NT2/D1 (cell line): ENCODE measurements around the gene CDH13.

ENCODE experiments used
- DNase-seq: peaks from one replicate; pipeline ENCODE4 v3.0.0-alpha.2; 2011; ENCODE audit warnings: low read depth, low spot score
- H3K27me3 ChIP-seq: 2 replicates; pipeline ENCODE4 v1.6.0; 2011; ENCODE audit warnings: mild to moderate bottlenecking; ENCODE audit not compliant: insufficient read length, insufficient read depth
- H3K36me3 ChIP-seq: 2 replicates; pipeline ENCODE4 v1.6.1; 2011; ENCODE audit warnings: mild to moderate bottlenecking, low read length, mixed read lengths; ENCODE audit not compliant: insufficient read depth, insufficient read length
- H3K4me1 ChIP-seq: 2 replicates; pipeline ENCODE4 v1.5.1; 2011; ENCODE audit not compliant: insufficient read depth, insufficient read length
- H3K4me3 ChIP-seq: 2 replicates; pipeline ENCODE4 v1.5.1; 2011; ENCODE audit warnings: low read depth; ENCODE audit not compliant: insufficient read length
- H3K9ac ChIP-seq: 2 replicates; pipeline ENCODE4 v1.6.0; 2011; ENCODE audit warnings: low read depth; ENCODE audit not compliant: insufficient read length
- H3K9me3 ChIP-seq: 2 replicates; pipeline ENCODE4 v1.5.1; 2011; ENCODE audit warnings: mild to moderate bottlenecking, low read length; ENCODE audit not compliant: insufficient read depth
- SUZ12 ChIP-seq: IDR thresholded peaks from 2 replicates; pipeline ENCODE4 v1.6.1; 2011; ENCODE audit not compliant: insufficient read length, insufficient read depth; ENCODE audit errors: extremely low read depth
- YY1 ChIP-seq: IDR thresholded peaks from 2 replicates; pipeline ENCODE4 v1.6.1; 2011; ENCODE audit not compliant: insufficient read length, insufficient read depth
- ZNF274 ChIP-seq: IDR thresholded peaks from 2 replicates; pipeline ENCODE4 v1.6.1; 2011; ENCODE audit warnings: mild to moderate bottlenecking, low read depth, low read length

Gene CDH13

GRCh38 chr16:83197450-83197849 is 570.7 kb downstream of the CDH13 start:
- DNase-seq, result no peak
- Histone ChIP-seq H3K36me3 (no peaks in the 10 kb centered on the region), H3K9ac (no peak overlapping the region), H3K9me3 (no peaks in the 10 kb centered on the region), H3K4me3 (no peak overlapping the region), H3K4me1 (no peaks in the 10 kb centered on the region), H3K27me3 (no peaks in the 10 kb centered on the region)
- TF ChIP-seq SUZ12 (no peak), YY1 (no peak), ZNF274 (no peak)

DNA sequence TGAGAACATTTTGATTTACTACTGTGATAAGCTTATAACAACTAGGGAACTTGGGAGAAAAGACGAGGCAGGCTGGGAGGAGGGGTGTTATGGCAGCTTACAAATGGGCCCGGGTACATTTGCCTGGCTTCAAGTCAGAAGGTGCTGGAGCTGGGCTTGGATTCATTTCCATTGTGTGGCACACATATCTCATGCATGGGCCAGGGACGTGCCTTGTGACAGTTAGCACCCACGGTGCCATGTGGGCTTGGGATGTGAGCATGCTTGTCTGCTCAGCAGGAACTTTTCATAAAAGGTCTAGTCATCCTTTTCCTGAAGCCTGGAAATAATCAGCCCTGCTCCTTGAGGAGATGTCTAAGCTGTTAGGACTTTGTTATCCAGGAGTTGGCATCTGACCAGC is 572.2 kb downstream of the CDH13 start:
- H3K9ac ChIP-seq, result no peak overlapping the region
- H3K27me3 ChIP-seq, result no peaks in the 10 kb centered on the region
- TF ChIP-seq SUZ12 (no peak), ZNF274 (no peak), YY1 (no peak)
- H3K4me3 ChIP-seq, result no peak overlapping the region
- no peaks in the 10 kb centered on the region for H3K9me3 ChIP-seq
- no peaks in the 10 kb centered on the region for H3K36me3 ChIP-seq
- DNase-seq, result no peak
- no peaks in the 10 kb centered on the region for H3K4me1 ChIP-seq

DNA sequence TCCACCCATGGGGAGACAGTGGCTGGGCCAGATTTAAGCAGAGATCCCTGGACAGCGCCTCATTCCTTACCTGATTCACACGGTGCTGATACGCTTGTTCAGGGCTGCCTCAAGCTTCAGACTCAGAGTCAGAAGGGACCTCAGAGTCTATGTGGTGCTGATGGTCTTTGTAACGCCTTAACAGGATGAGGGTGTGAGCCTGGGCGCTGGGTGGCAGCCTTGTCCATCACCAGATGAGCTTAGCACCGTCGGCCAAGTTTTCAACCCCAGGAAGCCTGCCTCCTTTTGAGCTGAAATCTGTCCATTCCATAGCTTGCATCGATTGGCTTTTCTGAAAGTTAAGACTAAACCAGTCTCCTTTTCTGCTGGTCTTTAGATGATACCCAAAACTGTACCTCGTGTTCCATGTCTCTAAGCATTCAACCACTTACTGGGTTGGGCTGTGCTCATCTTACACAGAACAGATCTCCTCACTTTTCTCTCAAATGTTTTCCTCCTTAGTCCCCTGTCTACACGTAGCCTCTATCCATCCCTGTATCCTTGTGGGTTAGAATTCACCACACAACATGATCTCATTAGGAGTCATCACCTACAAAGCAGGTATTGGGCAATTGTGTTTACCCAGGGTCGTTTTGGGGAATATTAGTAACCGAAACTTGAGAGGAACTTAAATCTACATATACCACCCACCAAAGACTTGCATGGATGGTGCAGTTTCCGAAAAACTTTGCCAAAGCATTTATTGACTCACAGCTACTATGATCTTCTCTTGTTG is 573.4 kb downstream of the CDH13 start:
- H3K9ac ChIP-seq, result no peak overlapping the region
- no peak overlapping the region for H3K4me3 ChIP-seq
- TF ChIP-seq ZNF274 (no peak), SUZ12 (no peak), YY1 (no peak)
- H3K9me3 ChIP-seq, result no peaks in the 10 kb centered on the region
- no peak for DNase-seq
- H3K36me3 ChIP-seq, result no peaks in the 10 kb centered on the region
- H3K4me1 ChIP-seq, result no peaks in the 10 kb centered on the region
- H3K27me3 ChIP-seq, result no peaks in the 10 kb centered on the region

DNA sequence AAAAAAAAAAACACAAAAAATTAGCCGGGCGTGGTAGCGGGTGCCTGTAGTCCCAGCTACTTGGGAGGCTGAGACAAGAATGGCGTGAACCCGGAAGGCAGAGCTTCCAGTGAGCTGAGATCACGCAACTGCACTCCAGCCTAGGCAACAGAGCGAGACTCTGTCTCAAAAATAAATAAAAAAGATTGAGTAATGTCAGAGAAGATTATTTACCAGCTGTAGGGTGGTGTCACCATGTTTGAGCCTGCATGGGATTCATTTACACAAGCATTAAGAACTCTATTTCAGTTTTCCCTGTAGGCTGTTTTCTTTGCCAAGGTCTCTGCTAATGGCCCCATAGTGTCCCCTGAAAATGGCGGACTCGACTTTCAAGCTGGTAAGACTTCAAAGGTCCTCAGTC is 575.0 kb downstream of the CDH13 start:
- Histone ChIP-seq H3K4me3 (no peak overlapping the region), H3K27me3 (no peaks in the 10 kb centered on the region), H3K9me3 (no peaks in the 10 kb centered on the region), H3K4me1 (no peaks in the 10 kb centered on the region), H3K36me3 (no peaks in the 10 kb centered on the region), H3K9ac (no peak overlapping the region)
- DNase-seq, result no peak
- TF ChIP-seq ZNF274 (no peak), SUZ12 (no peak), YY1 (no peak)

GRCh38 chr16:83205896-83206295 is 579.1 kb downstream of the CDH13 start:
- Histone ChIP-seq H3K36me3 (no peaks in the 10 kb centered on the region), H3K9me3 (no peaks in the 10 kb centered on the region), H3K4me1 (peaks cover 2% of the 10 kb centered on the region), H3K4me3 (no peak overlapping the region), H3K27me3 (no peaks in the 10 kb centered on the region), H3K9ac (no peak overlapping the region)
- no peak for DNase-seq
- TF ChIP-seq YY1, result no peak
- TF ChIP-seq SUZ12, result no peak
- TF ChIP-seq ZNF274, result no peak

GRCh38 chr16:83206426-83206825 is 579.7 kb downstream of the CDH13 start:
- TF ChIP-seq SUZ12 (no peak), YY1 (no peak), ZNF274 (no peak)
- H3K36me3 ChIP-seq, result no peaks in the 10 kb centered on the region
- H3K4me1 ChIP-seq, result peaks cover 2% of the 10 kb centered on the region
- no peak overlapping the region for H3K4me3 ChIP-seq
- no peak overlapping the region for H3K9ac ChIP-seq
- no peak for DNase-seq
- H3K9me3 ChIP-seq, result no peaks in the 10 kb centered on the region
- H3K27me3 ChIP-seq, result no peaks in the 10 kb centered on the region

- Histone ChIP-seq H3K9me3 (no peaks in the 10 kb centered on the region), H3K9ac (no peak overlapping the region), H3K4me1 (peaks cover 2% of the 10 kb centered on the region), H3K36me3 (no peaks in the 10 kb centered on the region), H3K27me3 (no peaks in the 10 kb centered on the region), H3K4me3 (no peak overlapping the region)
- TF ChIP-seq SUZ12 (no peak), YY1 (no peak), ZNF274 (no peak)
- no peak for DNase-seq
Observed at GRCh38 chr16:83211711-83212110, 584.9 kb downstream of the CDH13 start.

DNA sequence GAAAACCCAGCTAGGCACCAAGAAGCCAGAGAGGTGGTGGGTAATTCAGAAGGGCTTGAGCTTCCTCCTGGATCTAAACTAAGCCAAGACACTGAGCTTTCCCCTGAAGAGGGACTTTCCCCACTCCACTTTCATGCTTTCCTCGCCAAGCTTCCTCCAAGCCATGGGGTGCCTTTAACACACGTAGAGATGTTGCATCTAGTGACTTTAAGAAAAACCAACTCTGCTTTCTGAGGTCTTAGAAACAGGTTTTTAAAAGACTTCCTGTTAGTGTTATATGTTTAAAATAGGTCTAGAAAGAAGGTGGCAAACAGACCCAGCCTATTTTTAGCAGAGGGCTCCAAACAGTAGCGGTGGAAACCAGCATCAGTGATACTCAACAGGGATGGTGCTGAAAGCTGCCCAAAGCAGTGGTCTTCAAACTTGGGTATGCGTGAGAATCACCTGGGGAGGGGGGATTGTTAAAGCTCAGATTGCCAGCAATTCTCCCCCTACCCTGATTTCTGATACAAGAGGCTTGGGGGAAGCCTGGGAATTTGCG is 585.6 kb downstream of the CDH13 start:
- Histone ChIP-seq H3K36me3 (no peaks in the 10 kb centered on the region), H3K9me3 (no peaks in the 10 kb centered on the region), H3K4me1 (peaks cover 2% of the 10 kb centered on the region), H3K27me3 (no peaks in the 10 kb centered on the region), H3K4me3 (no peak overlapping the region), H3K9ac (no peak overlapping the region)
- no peak for DNase-seq
- TF ChIP-seq YY1, result no peak
- no peak for TF ChIP-seq SUZ12
- TF ChIP-seq ZNF274, result no peak
